ENCODE data around the gene ATG7. TPM values are rescaled to one million over a fixed set of nuclear protein-coding genes. Genes with fewer than 3 reads are reported as not detected.

Gene ATG7
- total RNA-seq, 4 donors from 2014 or later = 49.4 to 145 (median 82.1) TPM

DNA sequence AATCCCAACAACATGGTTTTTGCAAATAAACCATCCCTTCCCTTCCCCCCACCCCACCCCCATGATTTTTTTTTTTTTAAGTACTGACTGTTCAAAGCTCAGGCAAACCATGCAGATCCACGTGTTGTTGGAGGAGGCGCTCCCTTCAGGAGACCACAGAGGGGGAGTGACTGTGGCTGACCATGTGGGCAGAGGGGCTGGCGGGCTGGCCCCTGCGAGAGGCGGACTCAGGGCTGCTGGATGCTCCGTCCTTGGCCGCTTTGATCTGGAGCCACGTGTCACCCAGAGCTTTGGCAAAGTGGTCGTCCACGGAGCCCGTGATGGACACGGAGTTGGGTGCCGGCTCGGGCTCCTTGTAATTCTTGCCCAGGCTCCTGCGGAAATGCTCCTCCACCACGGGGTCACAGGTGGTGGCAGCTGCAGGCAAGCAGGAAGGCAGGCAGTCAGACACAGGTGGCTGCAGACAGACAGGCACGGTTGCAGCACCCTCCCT lies 286.3 kb downstream of the ATG7 start:
- Histone ChIP-seq H3K36me3 (peaks cover 46% of the 10 kb centered on the region), H3K27me3 (no peaks in the 10 kb centered on the region), H3K4me1 (peaks cover 91% of the 10 kb centered on the region), H3K4me3 (no peak overlapping the region), H3K9me3 (no peaks in the 10 kb centered on the region), H3K27ac (peak overlapping the region; percentile 4)
- WGBS = 78% methylated on average over 15 of the region's 17 CpGs
- peak in 1 of 2 donors; percentile 67 for DNase-seq (ENCODE audit: low spot score in 2 of 2)
- TF ChIP-seq, protein P1, sequence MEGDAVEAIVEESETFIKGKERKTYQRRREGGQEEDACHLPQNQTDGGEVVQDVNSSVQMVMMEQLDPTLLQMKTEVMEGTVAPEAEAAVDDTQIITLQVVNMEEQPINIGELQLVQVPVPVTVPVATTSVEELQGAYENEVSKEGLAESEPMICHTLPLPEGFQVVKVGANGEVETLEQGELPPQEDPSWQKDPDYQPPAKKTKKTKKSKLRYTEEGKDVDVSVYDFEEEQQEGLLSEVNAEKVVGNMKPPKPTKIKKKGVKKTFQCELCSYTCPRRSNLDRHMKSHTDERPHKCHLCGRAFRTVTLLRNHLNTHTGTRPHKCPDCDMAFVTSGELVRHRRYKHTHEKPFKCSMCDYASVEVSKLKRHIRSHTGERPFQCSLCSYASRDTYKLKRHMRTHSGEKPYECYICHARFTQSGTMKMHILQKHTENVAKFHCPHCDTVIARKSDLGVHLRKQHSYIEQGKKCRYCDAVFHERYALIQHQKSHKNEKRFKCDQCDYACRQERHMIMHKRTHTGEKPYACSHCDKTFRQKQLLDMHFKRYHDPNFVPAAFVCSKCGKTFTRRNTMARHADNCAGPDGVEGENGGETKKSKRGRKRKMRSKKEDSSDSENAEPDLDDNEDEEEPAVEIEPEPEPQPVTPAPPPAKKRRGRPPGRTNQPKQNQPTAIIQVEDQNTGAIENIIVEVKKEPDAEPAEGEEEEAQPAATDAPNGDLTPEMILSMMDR (IDR thresholded peaks at IDR 0.05) = no peak
- no peak for TF ChIP-seq POLR2A (IDR thresholded peaks at IDR 0.05)
- TF ChIP-seq EP300 (IDR thresholded peaks at IDR 0.05) = no peak
- TF ChIP-seq POLR2AphosphoS5 (IDR thresholded peaks at IDR 0.05) = no peak

DNA sequence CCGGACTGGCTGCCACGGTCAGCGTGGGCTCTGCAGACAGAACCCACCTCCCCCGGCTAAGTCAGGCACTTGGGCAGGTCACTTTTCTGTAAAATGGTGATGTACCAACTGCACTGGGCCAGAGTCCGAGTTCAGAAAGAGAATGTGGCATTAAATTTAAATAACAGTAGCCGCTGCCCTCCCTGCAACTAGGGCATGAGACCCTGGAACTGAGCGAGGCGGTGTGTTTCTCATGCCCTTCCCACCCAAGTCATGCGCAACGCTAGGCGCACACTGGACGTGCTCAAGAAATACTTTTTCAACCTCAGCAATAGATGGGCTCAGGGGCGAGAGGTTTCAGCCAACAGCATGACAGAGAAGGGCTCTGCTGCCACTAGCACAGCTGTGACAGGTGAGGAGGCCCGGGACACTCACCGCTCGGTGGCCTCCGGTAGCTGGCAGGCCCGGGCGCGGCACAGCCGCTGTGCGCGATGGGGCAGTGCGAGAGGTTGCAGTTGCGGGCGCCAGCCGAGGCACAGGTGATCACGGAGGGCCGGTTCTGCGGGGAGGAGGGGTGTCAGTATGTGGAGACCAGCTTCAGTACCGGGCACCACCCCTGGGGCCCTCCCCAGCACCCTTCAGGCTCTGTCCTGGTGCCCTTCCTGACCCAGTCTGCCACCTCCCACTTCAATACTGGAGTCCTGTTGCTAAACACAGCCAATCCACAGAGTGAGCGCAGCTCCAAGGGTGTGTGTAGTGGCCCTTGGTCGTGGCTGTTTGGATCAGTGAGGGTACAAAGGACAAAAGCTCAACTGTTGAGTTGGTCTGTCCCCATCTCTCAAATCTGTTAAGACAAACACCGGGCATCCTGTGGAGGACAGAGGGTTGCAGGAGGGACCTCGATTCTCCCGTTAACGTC lies 287.0 kb downstream of the ATG7 start:
- Histone ChIP-seq H3K27me3 (no peaks in the 10 kb centered on the region), H3K4me1 (peaks cover 88% of the 10 kb centered on the region), H3K36me3 (peaks cover 48% of the 10 kb centered on the region), H3K9me3 (no peaks in the 10 kb centered on the region), H3K27ac (peak overlapping the region; percentile 20), H3K4me3 (no peak overlapping the region)
- WGBS = 88% methylated on average over 29 of the region's 37 CpGs
- TF ChIP-seq, protein P1 (IDR thresholded peaks at IDR 0.05) = no peak
- TF ChIP-seq POLR2A (IDR thresholded peaks at IDR 0.05) (no peak), EP300 (IDR thresholded peaks at IDR 0.05) (no peak), POLR2AphosphoS5 (IDR thresholded peaks at IDR 0.05) (no peak)
- DNase-seq (ENCODE audit: low spot score in 2 of 2) = peak in 1 of 2 donors; percentile 66

DNA sequence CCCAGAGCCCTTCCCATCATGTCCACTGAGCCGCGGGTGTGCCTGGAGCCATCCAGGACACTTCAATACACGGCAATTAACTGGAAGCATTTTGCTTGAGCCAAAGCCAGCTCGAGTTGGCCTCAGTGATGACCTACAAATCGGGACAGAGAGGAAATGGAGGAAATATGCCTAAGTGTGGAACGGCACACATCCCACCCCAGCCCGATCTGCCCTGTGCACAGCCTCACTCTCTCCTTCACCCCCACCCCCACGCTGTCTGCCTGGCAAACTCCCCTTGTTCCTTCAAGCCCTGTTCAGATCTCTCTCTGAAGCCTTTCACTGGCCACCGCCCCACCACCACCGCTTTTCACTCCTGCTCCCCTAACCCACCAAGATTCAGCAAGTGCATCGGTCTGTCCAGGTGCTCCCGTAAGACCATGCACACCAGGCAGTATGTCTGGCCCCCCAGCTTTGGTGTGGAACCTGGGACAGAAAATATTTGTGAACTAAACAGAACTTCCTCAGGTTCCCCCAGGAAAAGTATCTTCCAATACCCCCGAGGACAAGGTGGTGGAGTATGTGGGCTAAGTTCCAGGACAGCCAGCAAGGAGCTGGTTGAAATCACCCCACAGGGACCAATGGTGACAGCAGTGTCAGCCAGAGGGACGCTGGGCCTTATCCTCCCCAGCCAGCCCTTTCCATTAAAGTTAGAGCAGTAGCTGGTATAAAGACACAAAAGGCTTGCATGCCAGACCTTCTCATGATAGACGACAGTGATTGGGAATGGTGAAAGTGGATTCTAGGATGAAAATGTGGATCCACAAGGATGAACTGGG lies 287.8 kb downstream of the ATG7 start:
- DNase-seq (ENCODE audit: low spot score in 2 of 2) = peak in 1 of 2 donors; percentile 63
- peak overlapping the region; percentile 65 for H3K27ac ChIP-seq

DNA sequence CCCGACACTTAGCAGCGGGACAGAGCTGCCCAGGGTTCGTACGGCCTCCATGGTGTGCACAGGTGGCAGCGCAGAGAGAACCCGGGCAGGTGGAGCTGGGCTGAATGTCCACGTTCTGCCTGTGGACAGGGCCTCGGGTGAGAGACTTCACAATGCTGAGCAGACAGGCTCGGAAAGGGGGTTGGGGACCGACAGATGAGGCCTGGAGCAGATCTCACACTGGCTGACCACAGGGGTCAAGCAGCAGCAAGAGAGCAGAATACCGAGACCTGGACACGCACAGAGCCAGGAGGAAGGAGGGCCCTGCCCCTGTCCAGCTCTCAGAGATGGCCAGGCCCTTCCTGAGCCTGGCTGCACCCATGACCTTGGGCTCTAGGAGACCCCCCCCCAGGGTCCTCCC lies 288.5 kb downstream of the ATG7 start:
- peak in 1 of 2 donors; percentile 56 for DNase-seq (ENCODE audit: low spot score in 2 of 2)
- H3K4me3 ChIP-seq = no peak overlapping the region
- peak overlapping the region; percentile 65 for H3K27ac ChIP-seq
- H3K36me3 ChIP-seq = peaks cover 53% of the 10 kb centered on the region
- 90% methylated on average over 6 of the region's 12 CpGs for WGBS
- H3K27me3 ChIP-seq = no peaks in the 10 kb centered on the region
- TF ChIP-seq EP300 (IDR thresholded peaks at IDR 0.05) (no peak), POLR2A (IDR thresholded peaks at IDR 0.05) (no peak), POLR2AphosphoS5 (IDR thresholded peaks at IDR 0.05) (no peak)
- TF ChIP-seq, protein P1 (IDR thresholded peaks at IDR 0.05) = no peak
- no peaks in the 10 kb centered on the region for H3K9me3 ChIP-seq
- peaks cover 88% of the 10 kb centered on the region for H3K4me1 ChIP-seq

More for the DNA sequence above, 287.8 kb downstream of the ATG7 start:
- no peak for TF ChIP-seq POLR2A (IDR thresholded peaks at IDR 0.05)
- TF ChIP-seq POLR2AphosphoS5 (IDR thresholded peaks at IDR 0.05) = no peak
- TF ChIP-seq, protein P1 (IDR thresholded peaks at IDR 0.05) = no peak
- Histone ChIP-seq H3K4me3 (no peak overlapping the region), H3K27me3 (no peaks in the 10 kb centered on the region), H3K9me3 (no peaks in the 10 kb centered on the region), H3K36me3 (peaks cover 52% of the 10 kb centered on the region), H3K4me1 (peaks cover 92% of the 10 kb centered on the region)
- 59% methylated on average over 15 of the region's 15 CpGs for WGBS
